Ishikawa (cell line): ENCODE results near the gene EPHB4.

Experiments
- CEBPB ChIP-seq: IDR thresholded peaks from 2 replicates; pipeline ENCODE4 v1.6.1; 2012
- CREB1 ChIP-seq: IDR thresholded peaks from 2 replicates; pipeline ENCODE4 v1.6.1; 2012; ENCODE audit warnings: low read depth
- EGR1 ChIP-seq: IDR thresholded peaks from 2 replicates; pipeline ENCODE4 v1.6.1; 2012
- EP300 ChIP-seq: IDR thresholded peaks from 2 replicates; pipeline ENCODE4 v1.6.1; 2012; ENCODE audit warnings: borderline replicate concordance
- FOXM1 ChIP-seq: IDR thresholded peaks from 2 replicates; pipeline ENCODE4 v1.6.1; 2012; ENCODE audit warnings: low read depth, borderline replicate concordance
- NFIC ChIP-seq: IDR thresholded peaks from 2 replicates; pipeline ENCODE4 v1.6.1; 2012
- RAD21 ChIP-seq: IDR thresholded peaks from 2 replicates; pipeline ENCODE4 v1.6.1; 2012; ENCODE audit warnings: low read depth
- TAF1 ChIP-seq: IDR thresholded peaks from 2 replicates; pipeline ENCODE4 v1.6.1; 2012; ENCODE audit warnings: low read depth, mild to moderate bottlenecking
- TCF12 ChIP-seq: IDR thresholded peaks from 2 replicates; pipeline ENCODE4 v1.6.1; 2012; ENCODE audit warnings: low read depth
- TEAD4 ChIP-seq: IDR thresholded peaks from 2 replicates; pipeline ENCODE4 v1.6.1; 2012
- YY1 ChIP-seq: IDR thresholded peaks from 2 replicates; pipeline ENCODE4 v1.6.1; 2012; ENCODE audit warnings: low read depth
- ZBTB7A ChIP-seq: IDR thresholded peaks from 2 replicates; pipeline ENCODE4 v1.6.1; 2012; ENCODE audit warnings: low read depth
- TF ChIP-seq, protein P1 (sequence below): IDR thresholded peaks from 2 replicates; pipeline ENCODE4 v1.6.1; 2012
- TF ChIP-seq, protein P2 (sequence below): IDR thresholded peaks from 2 replicates; pipeline ENCODE4 v1.6.1; 2012
- TF ChIP-seq, protein P3 (sequence below): IDR thresholded peaks from 2 replicates; pipeline ENCODE4 v1.6.1; 2012; ENCODE audit warnings: low read depth, mild to moderate bottlenecking

The EPHB4 gene

DNA sequence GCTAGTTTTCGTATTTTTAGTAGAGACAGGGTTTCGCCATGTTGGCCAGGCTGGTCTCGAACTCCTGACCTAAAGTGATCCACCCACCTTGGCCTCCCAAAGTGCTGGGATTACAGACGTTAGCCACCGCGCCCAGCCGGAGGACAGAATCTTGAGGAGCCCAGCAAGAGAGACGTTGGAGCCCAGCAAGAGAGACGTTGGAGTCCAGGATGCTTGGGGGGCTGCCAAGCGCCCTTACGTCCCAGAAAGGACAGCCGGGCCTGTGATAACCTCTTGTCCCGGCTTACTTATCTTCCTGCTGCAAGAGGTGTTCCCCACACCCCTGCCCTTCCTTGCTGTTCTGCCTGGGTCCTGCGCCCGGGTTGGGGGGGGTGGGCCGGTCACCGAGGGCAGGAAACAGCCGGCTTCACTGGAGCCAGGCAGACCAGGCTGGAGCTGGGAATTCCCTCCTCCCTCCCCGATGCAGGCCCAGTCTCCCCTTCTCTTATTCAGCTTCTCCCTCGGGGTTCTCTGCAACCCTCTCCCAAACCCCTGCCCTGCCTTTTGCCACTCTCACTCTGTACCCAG is 1.9 kb upstream of the EPHB4 start:
- no peak for TF ChIP-seq TAF1
- TF ChIP-seq CREB1 = no peak
- no peak for TF ChIP-seq TCF12
- TF ChIP-seq, protein P1, sequence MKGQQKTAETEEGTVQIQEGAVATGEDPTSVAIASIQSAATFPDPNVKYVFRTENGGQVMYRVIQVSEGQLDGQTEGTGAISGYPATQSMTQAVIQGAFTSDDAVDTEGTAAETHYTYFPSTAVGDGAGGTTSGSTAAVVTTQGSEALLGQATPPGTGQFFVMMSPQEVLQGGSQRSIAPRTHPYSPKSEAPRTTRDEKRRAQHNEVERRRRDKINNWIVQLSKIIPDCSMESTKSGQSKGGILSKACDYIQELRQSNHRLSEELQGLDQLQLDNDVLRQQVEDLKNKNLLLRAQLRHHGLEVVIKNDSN = no peak
- TF ChIP-seq, protein P2, sequence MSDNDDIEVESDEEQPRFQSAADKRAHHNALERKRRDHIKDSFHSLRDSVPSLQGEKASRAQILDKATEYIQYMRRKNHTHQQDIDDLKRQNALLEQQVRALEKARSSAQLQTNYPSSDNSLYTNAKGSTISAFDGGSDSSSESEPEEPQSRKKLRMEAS = no peak
- TF ChIP-seq, protein P3, sequence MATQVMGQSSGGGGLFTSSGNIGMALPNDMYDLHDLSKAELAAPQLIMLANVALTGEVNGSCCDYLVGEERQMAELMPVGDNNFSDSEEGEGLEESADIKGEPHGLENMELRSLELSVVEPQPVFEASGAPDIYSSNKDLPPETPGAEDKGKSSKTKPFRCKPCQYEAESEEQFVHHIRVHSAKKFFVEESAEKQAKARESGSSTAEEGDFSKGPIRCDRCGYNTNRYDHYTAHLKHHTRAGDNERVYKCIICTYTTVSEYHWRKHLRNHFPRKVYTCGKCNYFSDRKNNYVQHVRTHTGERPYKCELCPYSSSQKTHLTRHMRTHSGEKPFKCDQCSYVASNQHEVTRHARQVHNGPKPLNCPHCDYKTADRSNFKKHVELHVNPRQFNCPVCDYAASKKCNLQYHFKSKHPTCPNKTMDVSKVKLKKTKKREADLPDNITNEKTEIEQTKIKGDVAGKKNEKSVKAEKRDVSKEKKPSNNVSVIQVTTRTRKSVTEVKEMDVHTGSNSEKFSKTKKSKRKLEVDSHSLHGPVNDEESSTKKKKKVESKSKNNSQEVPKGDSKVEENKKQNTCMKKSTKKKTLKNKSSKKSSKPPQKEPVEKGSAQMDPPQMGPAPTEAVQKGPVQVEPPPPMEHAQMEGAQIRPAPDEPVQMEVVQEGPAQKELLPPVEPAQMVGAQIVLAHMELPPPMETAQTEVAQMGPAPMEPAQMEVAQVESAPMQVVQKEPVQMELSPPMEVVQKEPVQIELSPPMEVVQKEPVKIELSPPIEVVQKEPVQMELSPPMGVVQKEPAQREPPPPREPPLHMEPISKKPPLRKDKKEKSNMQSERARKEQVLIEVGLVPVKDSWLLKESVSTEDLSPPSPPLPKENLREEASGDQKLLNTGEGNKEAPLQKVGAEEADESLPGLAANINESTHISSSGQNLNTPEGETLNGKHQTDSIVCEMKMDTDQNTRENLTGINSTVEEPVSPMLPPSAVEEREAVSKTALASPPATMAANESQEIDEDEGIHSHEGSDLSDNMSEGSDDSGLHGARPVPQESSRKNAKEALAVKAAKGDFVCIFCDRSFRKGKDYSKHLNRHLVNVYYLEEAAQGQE = no peak
- no peak for TF ChIP-seq CEBPB
- TF ChIP-seq EGR1 = no peak
- TF ChIP-seq FOXM1 = no peak

DNA sequence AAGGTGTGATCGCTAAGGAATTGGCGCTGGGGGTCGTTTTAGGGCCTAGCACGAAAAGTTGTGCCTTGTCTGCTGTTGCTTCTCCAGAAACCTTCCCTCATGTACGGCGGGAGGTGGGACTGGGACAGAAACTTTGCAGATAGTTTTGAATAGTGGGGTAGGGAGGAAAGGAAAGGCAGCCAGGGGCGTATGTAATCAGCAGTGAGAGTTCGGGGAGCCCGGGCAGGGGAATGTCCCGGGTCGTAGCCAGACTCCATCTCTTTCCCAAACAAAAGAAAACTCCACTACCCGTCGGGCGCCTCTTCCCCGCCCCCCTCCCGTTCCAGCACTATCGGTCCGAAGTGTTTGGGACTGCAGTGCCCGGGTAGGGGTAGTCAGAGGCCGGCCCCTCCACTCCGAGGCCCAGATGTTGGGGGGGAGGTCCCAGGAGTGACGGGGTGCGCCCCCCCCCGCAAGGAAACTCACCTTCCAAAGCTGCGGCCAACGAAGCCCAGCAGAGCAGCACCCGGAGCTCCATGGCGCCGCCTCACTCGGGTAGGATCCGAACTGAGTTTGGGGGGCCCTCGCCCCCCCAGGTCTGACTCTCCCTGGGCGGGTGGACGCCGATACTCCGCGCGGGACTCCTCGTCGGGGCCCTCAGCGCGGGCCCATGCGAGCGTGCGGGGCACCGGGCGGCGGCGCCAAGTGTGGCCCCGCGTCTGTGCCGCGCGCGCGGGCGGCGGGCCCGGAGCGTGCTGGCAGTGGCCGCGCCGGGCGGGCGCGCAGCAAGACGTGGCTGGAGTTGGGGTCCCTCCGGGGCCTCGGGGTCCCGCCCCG is 601 bp downstream of the EPHB4 start:
- TF ChIP-seq EP300 = no peak
- TF ChIP-seq, protein P2 = 0 out of 2 replicates have a peak, but pooled peaks have one; percentile 12
- no peak for TF ChIP-seq ZBTB7A
- TF ChIP-seq EGR1 = no peak
- TF ChIP-seq TCF12 = no peak

DNA sequence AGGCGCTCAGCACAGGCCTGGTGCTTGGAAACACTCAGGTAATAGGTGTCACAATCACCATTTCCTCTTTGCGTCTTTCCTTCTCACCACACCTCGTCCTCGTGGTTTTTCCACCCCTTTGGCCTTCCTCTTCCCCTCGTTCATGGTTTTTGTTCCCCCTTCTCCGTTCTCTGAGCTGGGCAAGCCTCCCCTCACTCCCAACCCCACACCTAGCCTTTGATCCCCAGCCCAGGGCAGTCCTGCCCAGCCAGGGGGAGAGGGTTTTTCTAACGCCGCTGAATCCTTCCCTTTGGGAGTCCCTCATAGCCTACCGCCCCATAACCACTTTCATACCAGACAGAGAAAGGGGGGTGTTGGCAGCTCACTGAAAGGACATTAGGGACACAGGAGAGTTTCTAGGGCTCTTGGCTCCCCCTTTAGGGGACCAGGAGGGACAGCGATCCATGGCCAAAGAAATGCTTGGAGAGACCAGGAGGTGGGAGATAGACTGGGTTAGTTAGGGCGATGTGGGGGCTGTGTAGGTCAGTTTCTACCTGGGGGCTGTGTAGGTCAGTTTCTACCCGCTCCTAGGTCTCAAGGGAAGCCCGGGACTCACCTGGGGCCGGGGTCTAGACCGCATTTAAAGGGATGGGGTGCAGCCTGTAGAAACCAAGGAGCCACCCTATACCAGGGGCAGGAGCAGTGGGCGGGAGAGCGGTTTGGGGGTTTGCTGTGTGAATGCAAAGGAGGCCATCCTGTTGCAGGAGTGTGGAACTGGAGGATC is 1.4 kb downstream of the EPHB4 start:
- TF ChIP-seq RAD21 = peak; percentile 35
- no peak for TF ChIP-seq YY1

DNA sequence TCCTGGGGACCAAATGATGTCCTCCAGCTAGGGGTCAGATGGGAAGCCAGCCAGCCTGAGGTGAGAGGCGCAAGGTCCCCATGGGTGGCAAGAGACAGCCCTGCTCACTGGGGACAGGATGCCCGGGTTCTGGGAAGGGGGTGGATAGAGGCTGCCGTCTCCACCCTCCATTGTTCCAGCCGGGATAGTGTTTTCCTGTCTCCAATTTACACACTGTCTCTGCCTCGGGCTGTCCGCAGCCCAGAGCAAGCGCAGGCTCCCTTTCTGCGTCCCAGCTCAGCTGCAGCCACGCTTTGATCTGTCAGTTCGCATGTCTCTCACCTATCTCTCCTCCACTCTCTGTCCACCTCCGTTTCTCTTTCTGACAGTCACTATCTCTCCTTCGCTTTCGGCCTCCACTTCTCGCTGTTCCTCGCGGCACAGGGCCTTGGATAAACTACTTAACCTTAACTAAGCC is 2.1 kb downstream of the EPHB4 start:
- no peak for TF ChIP-seq EGR1
- TF ChIP-seq EP300 = no peak
- no peak for TF ChIP-seq TEAD4
- no peak for TF ChIP-seq YY1

DNA sequence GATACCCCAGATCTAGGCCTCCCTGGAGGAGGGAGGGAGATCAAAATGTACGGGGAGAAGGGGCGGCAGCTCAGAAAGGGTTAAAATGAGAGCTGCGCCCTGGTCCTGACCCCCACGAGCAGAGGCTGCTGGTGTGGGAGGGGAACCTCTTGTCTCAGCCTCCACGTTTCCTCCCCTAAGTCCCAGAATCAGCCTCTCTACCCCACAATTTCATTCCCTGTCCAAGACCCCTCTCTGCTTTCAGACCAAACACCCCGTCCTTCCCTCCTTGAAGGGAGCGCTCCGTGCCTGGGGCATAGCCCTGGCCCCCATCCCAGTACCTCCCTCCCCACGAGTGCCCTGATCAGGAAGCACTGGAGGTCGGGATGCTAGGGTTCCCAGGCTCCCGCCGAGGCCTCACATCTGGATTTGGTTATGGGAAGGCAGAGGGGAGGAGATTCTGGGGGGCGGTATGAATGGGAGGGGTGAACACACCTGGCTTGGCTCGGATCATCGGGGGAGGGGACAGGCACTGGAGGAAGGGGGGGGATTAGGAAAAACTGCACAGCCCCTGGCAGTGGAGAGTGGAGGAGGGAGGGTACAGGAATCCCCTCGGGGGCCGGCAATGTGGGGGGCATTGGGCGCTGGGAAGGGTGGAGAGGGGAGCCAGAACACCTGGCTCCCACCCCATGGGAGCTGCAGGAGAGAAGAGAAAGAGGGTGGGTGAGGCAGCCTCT is 2.7 kb downstream of the EPHB4 start:
- TF ChIP-seq RAD21 (no peak), CREB1 (no peak), CEBPB (no peak), EGR1 (no peak), ZBTB7A (no peak), YY1 (no peak), EP300 (no peak), TCF12 (no peak), NFIC (no peak), TAF1 (no peak), TEAD4 (no peak), FOXM1 (no peak)
- TF ChIP-seq, protein P1 = no peak
- TF ChIP-seq, protein P3 = no peak
- TF ChIP-seq, protein P2 = no peak
